Peyer's patch (tissue), 4 donors: Measurements from ENCODE around the gene DBX2. TPM values are rescaled to one million over a fixed set of nuclear protein-coding genes. Genes with fewer than 3 reads are reported as not detected.

Experiments
- DNase-seq, 3 donors: peaks; one replicate each; pipeline ENCODE4 v3.0.0-alpha.2; 2017 to 2019
- H3K27ac ChIP-seq, 4 donors: fragments of 200-600 bp; sonication (generic); one replicate each; pipeline ENCODE4 v1.5.1; 2016 to 2019
- H3K27me3 ChIP-seq, 2 donors: fragments of 200-600 bp; sonication (generic); one replicate each; pipeline ENCODE4 v1.5.1; 2019
- H3K36me3 ChIP-seq, 3 donors: fragments of 200-600 bp; sonication (generic); one replicate each; pipeline ENCODE4 v1.5.1; 2016 to 2019
- H3K4me1 ChIP-seq, 4 donors: fragments of 200-600 bp; sonication (generic); one replicate each; pipeline ENCODE4 v1.5.1; 2016 to 2019
- H3K4me3 ChIP-seq, 4 donors: fragments of 200-600 bp; sonication (generic); 1 replicate in 3 of 4; 2 replicates in 1 of 4; pipeline ENCODE4 v1.5.1; 2016 to 2019; ENCODE audit warnings: mild to moderate bottlenecking in 1 of 4
- H3K9me3 ChIP-seq, 4 donors: fragments of 200-600 bp; sonication (generic); one replicate each; pipeline ENCODE4 v1.5.1; 2016 to 2019; ENCODE audit warnings: mild to moderate bottlenecking in 1 of 4
- CTCF ChIP-seq, 6 experiments: fragments of 450-650 bp in 4 of 6; fragments of 200-600 bp in 2 of 6; sonication (generic) in 1 of 6; IDR thresholded peaks; one replicate each; pipeline ENCODE4 v1.5.1; 2017 to 2019; ENCODE audit warnings: antibody characterized with exemption in 6 of 6, mild to moderate bottlenecking in 3 of 6, moderate library complexity in 1 of 6
- POLR2A ChIP-seq, 2 donors: fragments of 450-650 bp; IDR thresholded peaks; one replicate each; pipeline ENCODE4 v1.5.1; 2017; ENCODE audit warnings: antibody characterized with exemption in 2 of 2, mild to moderate bottlenecking in 2 of 2, moderate library complexity in 2 of 2
- total RNA-seq, 4 donors: library from RNA; depleted of rRNA; stranded (reverse); fragments of >200 nt; gene quantifications; one replicate each; pipeline ENCODE4 v1.1.0, GENCODE V29; 2016

DBX2 gene
- total RNA-seq, 4 donors from 2014 or later, result not detected

- H3K9me3 ChIP-seq, result peaks cover 0 to 3% (median 0%) of the 10 kb centered on the region in 4 donors
- H3K4me3 ChIP-seq, result no peak overlapping the region
- no peaks in the 10 kb centered on the region for H3K4me1 ChIP-seq
- H3K27me3 ChIP-seq, result no peaks in the 10 kb centered on the region
- no peak for TF ChIP-seq POLR2A (IDR thresholded peaks at IDR 0.05)
- TF ChIP-seq CTCF (IDR thresholded peaks at IDR 0.05), result no peak
- no peak for DNase-seq
- no peaks in the 10 kb centered on the region for H3K36me3 ChIP-seq
- no peak overlapping the region for H3K27ac ChIP-seq
Measured at GRCh38 chr12:45077251-45077650, 26.4 kb upstream of the DBX2 start.

GRCh38 chr12:45076417-45077026, 25.6 kb upstream of the DBX2 start:
- Histone ChIP-seq H3K4me1 (no peaks in the 10 kb centered on the region), H3K9me3 (peaks cover 0 to 3% (median 0%) of the 10 kb centered on the region in 4 donors), H3K4me3 (no peak overlapping the region), H3K27me3 (no peaks in the 10 kb centered on the region), H3K36me3 (no peaks in the 10 kb centered on the region), H3K27ac (no peak overlapping the region)
- no peak for TF ChIP-seq POLR2A (IDR thresholded peaks at IDR 0.05)
- DNase-seq, result no peak

GRCh38 chr12:45075587-45076282, 24.8 kb upstream of the DBX2 start:
- Histone ChIP-seq H3K27me3 (no peaks in the 10 kb centered on the region), H3K4me3 (no peak overlapping the region), H3K4me1 (no peaks in the 10 kb centered on the region), H3K27ac (no peak overlapping the region), H3K36me3 (no peaks in the 10 kb centered on the region), H3K9me3 (peaks cover 0 to 3% (median 0%) of the 10 kb centered on the region in 4 donors)
- DNase-seq, result no peak
- TF ChIP-seq CTCF (IDR thresholded peaks at IDR 0.05), result no peak

- DNase-seq, result no peak
- no peak overlapping the region for H3K27ac ChIP-seq
- no peaks in the 10 kb centered on the region for H3K36me3 ChIP-seq
- no peak for TF ChIP-seq POLR2A (IDR thresholded peaks at IDR 0.05)
- TF ChIP-seq CTCF (IDR thresholded peaks at IDR 0.05), result no peak
- H3K4me3 ChIP-seq, result no peak overlapping the region
- no peaks in the 10 kb centered on the region for H3K4me1 ChIP-seq
- H3K9me3 ChIP-seq, result no peaks in the 10 kb centered on the region
- no peaks in the 10 kb centered on the region for H3K27me3 ChIP-seq
Measured at GRCh38 chr12:45065125-45065626, 14.3 kb upstream of the DBX2 start.

GRCh38 chr12:45060976-45061375, 10.1 kb upstream of the DBX2 start:
- Histone ChIP-seq H3K27me3 (no peaks in the 10 kb centered on the region), H3K27ac (no peak overlapping the region), H3K4me1 (no peaks in the 10 kb centered on the region), H3K36me3 (no peaks in the 10 kb centered on the region), H3K4me3 (no peak overlapping the region), H3K9me3 (no peaks in the 10 kb centered on the region)
- TF ChIP-seq CTCF (IDR thresholded peaks at IDR 0.05), result no peak
- TF ChIP-seq POLR2A (IDR thresholded peaks at IDR 0.05), result no peak
- no peak for DNase-seq

GRCh38 chr12:45051572-45052125, 750 bp upstream of the DBX2 start:
- Histone ChIP-seq H3K27ac (no peak overlapping the region), H3K27me3 (peaks cover 0 to 9% of the 10 kb centered on the region in 2 donors), H3K9me3 (no peaks in the 10 kb centered on the region), H3K4me3 (peak overlapping the region in 1 of 4 donors; percentile 27), H3K4me1 (peaks cover 0 to 15% (median 0%) of the 10 kb centered on the region in 4 donors), H3K36me3 (no peaks in the 10 kb centered on the region)
- TF ChIP-seq CTCF (IDR thresholded peaks at IDR 0.05) (no peak), POLR2A (IDR thresholded peaks at IDR 0.05) (no peak)
- no peak for DNase-seq
